AG08396 (cell line): Measurements from ENCODE around the gene SRP68.
"Not testable (repeated sequence)": the region's sequence is repeated elsewhere in the genome, so short reads cannot be mapped to it uniquely, and the experiment has no call there.

ENCODE experiments used
- DNase-seq: peaks from one replicate; pipeline ENCODE4 v3.0.0; 2012; ENCODE audit warnings: low spot score, mixed read lengths

Gene SRP68

DNA sequence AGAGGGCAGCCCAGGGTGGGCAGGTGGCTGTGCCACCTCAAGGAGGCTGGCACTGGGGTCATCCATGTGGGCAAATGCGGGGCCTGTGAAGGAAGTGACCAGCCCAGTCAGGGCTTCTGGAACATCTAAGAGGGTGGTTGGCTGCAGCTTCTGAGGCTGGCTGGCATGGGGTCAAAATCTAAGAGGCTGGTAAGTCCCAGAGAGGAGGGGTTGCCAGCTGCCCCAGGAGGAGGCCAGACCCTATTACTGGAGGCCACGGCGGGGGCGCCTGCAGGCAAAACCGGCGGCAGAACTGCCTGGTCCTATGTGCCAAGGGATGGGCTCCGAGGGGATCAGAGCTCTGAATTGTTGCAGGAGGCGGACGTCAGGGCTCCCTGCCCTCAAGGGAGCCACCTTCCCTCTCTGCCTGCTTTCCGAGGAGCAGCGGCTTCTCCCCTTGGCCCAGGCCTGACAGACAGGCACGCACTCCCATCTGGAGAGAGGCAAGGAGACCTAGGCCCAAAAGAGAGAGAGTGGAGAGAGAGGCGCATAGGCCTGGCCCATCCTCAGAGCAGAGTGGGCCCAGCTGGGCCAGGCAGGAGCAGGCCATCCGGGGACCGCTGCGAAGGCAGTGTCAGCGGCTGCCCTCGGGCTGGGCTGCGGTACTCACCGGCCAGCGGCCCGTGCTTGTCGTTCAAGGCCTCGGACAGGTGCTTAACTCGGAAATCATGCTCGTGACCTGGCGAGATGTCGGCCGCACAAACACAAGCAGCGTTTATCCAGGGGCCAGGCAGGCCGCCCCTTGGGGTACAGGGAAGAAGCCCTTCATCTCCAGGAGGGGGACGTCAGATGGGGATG, 17.6 kb upstream of the SRP68 start:
- DNase-seq = peak; percentile 2

DNA sequence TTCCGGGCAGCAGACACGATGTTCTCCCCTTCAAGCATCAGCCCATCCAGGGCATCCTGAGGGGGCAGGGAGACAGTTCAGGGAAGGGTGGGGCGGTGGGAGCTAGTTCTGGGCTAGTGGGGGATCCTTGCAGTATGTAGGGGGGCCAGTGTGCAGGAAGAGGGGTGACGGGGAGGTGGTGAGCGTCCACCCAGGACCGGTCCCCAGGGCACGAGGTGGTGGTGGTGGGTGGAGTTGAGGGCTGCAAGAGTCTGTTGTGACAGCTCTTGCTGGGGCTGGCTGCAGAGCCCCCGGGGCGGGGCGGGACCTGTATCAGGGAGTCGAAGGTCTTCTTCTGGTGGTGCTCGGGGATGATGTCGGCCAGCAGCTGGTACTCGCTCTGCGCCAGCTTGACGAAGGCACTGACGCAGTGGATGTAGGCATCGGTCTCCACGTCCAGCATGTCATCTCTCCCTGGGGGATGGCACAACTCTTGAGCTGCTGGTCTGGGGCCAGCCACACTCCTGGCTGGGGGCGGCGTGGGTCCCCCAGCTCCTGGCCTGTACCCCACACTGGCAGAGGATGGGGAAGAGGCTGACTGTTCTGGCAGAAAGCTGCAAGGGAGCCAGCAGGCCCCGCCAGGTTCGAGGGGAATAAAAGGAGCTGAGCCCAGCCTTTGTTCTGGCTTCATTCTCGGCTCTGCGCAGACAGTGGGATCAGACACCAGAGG, 16.7 kb upstream of the SRP68 start:
- peak; percentile 3 for DNase-seq

DNA sequence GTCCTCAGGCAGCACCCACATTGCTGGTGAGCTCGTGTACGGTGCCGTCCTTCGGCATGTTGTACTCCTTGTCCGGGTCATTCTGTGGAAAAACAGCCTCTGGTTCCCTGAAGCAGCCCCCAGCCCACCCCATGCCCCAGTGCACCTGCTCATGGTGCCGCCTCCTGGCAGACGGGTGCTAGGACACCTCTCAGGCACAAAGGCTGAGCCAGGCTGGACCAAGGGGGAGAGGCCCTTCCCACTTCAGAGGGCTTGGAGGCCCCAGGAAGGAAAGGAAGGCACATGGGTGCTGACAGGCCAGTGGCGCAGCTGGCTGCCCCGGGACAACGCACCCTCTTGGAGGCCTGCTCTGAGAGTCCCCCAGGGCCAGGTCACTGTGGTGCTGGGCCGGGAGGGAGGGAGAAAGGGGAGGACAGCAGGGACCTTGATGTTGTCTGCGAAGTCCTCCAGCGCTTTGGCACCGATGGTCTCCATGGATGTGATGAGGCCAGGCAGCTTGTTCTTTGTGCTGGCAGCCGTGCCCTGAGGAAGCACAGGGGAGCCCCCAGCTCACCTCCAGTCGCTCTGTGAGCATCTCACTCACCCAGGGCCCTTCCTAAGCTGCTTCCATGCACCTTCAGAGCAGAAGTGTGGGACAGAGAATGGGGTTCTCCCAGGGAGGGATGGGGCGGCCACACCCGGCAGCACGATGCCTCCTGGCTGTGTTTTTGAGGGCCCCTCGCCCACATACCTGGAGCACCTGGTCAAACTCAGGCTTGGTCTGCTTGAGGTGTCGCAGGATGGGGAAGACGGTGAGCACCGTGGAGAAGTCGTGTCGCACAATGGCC, 15.9 kb upstream of the SRP68 start:
- DNase-seq = no peak

DNA sequence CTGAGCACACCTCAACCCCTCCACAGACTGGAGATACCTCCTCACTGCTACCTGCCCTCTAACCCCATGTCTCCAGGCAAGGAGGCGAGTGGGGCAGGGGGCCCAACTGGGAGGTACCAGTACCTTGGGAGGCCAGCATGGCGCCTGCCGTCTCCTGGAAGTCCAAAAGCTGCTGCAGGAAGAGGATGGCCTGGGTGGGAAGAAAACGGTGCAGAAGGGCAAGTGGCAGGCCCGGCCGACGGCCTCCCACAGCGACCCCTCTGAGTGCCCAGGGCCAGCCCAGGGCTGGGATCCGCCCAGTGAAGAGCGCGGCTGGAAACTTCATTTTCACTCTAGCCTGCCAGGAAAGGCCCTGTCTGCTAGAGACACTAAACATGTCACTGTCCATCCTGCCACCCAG, 15.2 kb upstream of the SRP68 start:
- DNase-seq = no peak

DNA sequence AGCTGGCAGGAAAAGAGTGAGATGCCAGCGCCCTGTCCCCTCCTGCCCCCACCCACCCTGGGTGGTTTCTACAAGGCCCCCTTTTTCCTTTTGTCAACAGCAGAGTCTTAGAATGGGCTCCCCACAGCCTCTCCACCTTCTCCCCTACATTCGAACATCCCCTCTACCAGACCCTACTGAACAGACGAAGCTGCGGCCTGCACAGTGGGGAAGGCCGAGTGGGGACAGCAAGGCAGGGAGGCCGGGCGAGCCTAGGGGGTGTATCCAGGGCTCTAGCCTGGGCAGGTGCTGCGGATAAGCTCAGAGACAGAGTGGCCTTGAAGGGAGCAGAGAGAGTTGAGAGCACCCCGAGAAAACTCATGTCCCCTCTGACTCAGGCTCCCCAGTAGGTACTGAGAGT, 14.1 kb upstream of the SRP68 start:
- peak; percentile 3 for DNase-seq

DNA sequence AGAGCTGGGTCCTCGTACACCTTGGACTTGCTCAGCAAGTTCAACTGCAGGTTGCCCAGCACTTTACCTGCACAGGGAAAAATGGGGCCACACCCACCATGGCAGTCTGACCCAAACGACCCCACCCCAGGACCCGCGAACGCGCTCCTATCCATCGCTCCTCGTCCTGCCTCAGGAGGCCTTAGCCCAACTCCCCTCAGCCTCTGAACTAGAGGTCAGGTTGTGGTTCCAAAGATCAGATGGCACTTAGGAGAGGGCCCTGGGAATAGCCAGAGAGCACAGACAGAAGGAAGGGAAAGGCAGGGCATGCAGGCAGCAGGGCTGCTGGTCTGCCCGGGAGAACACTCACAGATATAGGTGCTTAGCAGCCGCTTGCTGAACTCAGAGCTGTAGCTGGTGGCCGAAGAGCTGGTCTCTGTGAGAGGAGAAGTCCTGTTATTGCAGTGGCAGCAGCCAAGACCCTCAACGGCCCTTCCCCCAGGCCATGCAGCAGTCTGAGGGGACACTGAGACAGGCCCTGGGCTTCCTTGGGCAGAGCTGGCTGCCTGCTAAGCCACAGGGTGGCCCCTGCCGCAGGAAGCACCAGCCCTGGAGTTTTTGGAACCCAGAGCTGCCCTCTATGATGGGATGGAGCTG, 13.5 kb upstream of the SRP68 start:
- no peak for DNase-seq

DNA sequence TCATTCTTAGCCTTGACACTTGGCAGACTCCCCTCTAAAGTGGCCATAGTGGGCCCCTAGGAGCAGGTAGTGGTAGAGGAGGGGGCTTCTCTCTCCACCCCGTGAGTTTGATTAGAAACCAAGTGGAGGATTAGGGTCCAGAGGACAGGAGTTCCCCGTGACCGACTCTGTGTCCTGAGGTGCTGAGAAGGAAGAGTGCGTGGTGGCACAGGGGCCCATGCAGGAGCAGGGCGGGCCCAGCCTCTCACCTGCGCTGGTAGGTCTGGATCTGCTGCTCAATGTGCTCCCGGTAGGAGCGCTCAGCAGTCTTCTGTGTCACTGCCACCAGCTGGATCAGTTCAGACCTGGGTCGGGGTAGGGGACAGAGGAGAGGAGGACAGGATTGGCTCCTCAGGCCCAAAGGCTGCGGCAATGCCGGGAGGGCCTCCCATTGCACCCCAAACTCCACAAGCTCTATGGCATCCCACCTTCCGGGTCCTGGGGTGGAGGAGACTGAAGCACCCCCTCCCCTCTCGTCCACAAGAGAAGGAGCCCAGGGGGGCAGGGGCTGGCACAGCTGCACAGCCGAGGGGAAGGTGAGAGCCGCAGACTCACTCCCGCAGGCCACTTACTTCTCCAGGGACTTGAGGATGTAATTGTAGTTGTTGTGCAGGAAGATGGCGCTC, 12.9 kb upstream of the SRP68 start:
- DNase-seq = no peak

DNA sequence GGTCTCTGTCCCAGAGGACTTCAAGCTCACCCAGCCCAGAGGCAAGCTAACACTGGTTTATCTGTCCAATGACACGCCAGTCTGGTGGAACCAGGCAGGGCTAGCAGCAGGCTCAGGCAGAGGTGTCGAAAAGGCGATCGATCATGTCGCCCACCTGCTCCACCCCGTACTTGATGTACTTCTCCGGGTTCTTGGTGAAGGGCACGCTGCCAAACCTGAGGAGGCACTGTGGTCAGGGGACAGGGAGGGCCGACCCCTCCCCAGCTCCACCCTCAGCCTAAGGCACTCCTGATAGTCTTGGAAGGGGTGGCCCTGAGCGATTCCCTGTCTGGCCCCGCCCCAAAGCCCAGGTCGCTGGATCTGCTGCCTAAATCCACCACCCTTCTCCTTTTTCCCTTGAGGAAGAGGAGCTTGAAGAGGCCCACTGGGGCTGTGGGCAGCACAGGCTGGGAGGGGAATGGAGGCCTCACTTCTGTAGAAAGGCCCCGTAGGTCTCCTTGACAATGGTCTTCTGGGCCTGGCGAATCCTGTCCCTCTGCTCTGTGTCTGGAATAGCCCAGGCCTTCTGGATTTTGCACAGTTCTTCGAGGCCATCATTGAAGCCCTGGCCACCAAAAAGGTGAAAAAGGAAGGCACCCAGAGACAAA, 11.3 kb upstream of the SRP68 start:
- DNase-seq = no peak

DNA sequence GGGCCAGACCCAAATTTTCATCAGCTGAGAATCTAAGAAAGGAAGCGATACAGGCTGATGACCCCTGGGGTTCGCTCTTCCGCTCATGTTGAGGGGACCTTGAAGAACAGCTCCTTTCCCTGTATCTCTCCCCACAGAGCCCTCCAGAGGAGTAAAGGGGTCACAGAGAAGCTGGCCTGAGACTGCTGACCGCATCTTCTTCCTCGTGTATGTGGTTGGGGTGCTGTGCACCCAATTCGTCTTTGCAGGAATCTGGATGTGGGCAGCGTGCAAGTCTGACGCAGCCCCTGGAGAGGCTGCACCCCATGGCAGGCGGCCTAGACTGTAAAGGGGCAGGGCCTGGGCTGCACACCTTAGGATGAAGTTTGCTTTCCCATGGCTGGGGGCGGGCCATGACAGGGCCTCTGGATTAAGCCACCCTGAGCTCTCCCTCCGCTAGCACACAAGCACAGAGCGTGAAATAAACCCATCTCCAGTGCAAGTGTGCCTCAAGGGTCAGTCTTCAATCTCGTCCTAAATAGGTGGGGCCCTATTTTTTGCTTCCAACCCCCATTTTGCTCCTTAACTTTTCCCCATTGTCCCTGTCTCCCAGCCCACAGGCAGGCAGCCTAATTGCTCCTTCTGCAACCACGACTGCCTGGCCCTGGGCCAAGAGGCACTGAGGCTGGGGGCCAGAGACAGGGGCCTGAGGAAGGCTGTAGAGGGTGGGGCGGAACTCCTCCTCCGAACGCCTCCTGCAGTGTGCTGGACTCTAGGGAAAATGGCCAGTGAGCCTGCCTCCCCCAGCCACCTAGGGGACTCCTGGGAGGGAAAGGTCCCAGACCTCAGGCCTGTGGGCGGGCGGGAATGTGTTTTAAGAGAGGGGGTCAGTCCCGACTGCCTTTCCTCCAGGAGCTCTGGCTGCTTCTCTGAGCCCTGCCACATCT, 10.3 kb upstream of the SRP68 start:
- no peak for DNase-seq

DNA sequence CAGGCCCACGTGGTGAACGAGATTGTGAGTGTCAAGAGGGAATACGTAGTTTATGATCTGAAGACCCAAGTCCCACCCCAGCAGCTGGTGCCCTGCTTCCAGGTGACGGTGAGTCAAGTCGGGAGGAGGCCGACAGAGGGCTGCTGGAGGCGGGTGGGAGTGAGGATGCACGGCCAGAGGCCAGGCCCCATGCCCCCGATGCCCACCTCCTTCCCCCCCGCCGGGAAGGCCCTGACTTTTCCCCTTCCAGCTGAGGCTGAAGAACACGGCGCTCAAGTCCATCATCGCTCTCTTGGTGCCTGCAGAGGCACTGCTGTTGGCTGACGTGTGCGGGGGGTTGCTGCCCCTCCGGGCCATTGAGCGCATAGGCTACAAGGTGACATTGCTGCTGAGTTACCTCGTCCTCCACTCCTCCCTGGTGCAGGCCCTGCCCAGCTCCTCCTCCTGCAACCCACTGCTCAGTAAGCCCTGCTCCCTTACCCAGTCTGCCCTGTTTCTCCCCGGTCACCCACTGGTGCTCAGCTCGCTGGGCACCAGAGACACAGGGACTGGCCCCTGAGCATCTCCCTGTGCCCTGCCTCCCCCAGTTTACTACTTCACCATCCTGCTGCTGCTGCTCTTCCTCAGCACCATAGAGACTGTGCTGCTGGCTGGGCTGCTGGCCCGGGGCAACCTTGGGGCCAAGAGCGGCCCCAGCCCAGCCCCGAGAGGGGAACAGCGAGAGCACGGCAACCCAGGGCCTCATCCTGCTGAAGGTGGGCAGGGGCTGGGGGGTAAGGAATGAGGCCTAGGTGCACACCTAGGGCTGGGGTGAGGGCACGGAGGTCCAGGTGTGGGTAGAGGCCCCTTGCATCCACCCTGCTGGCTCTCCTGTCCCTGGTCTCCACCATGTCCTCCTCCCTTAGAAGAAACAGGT, 9.2 kb upstream of the SRP68 start:
- no peak for DNase-seq

DNA sequence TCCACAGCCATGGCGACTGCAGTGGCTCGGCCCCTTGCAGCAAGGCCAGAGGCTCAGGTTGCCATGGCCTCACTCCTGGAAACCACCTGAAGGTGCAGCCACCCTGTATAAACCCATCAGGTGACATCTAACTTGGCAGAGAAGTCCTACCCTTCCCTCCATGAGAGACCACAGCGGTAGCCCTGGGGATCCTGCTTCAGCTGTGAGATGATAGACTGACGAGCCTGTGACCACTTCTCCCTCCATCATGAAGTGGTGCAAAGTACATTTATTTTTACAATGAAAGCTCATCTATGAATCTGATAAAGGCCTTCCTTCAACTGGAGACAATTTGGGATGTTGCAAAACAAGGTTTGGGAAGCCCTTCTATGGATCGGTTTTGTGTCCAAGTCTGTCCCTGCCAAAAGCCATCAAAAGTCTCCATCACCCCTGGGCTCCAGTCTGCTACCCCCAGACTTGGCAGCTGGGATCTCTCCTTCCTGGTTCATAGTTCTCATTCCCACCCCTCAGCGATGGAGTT, 8.5 kb upstream of the SRP68 start:
- DNase-seq = no peak

DNA sequence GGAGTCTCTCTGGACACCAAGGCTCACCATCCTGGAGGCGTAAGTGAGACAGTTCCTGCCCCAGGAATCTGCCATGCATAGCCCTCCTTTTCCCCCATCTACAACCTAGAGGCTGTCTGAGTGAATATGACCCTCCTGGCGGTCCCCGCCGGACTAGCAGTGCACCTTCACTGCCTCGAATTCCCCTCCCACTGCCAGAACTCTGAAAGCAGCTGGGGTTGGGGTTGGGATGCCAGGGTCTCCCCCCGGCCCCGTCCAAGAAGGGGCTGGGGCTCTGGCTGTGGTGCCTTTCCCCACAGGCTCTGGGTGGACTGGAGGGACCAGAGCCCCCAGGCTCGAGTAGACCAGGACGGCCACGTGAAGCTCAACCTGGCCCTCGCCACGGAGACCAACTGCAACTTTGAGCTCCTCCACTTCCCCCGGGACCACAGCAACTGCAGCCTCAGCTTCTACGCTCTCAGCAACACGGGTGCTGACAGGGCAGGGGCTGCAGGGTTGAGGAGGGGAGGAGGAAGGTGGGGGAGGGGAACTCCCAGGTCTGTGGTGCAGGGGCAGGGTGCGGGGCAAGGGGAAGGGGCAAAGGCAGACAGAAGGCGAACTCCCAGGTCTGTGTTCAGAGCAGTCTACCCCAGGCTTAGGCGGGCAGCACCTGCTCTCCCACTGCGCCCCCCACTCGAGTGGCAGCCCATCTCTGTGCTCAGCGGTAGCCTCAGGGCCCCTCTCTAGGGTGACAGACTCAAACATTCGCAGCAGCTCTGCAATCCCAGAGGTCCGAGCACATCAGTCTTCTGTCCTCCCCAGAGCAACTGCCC, 7.8 kb upstream of the SRP68 start:
- no peak for DNase-seq

DNA sequence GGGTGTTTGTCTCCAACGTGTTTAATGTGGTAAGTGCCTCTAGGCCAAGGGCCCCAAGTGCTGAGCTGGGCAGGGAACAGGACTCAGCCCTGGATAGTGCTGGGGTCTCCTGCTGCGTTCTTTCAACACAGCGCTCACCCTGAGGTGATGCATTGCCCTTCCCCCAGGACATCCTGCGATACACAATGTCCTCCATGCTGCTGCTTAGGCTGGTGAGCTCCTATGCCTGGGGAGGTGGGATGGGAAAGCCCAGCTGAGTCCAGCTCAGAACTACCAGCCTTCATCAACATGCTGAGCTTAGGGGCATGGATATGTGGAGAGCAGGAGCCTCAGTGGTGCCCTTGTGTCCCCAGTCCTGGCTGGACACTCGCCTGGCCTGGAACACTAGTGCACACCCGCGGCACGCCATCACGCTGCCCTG, 7.2 kb upstream of the SRP68 start:
- DNase-seq = no peak

DNA sequence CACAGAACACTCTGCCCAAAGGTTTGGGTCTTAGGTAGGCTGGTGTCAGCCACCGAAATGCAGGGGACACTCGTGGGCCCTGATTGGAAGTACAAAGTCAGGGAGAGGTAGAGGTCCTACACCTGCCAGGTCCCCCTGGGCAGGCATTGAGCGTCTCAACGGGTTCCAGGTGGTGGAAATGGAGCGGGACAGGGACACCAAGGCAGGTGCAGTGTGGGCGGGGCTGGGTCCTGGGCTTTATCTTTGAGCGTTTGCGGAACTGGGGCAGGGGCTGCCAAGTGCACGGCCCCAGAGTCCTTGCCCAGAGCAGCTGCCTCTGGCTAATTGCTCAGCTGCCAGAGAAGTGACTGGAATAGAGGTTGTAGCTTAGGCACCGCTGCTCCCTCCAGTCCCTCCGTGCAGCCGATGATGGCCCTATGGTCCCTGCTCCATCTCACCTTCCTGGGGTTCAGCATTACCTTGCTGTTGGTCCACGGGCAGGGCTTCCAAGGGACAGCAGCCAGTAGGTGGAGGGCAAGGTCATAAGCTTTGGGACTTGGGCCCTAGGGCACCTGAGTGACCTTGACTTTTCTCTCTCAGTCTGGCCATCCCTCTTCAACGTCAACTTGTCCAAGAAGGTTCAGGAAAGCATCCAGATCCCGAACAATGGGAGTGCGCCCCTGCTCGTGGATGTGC, 6.7 kb upstream of the SRP68 start, which contains the start of gene ZACN:
Gene ZACN, plus strand, starts transcription at position 323 of the 675 bp plus-strand sequence. Its CDS starts 83 bp downstream, at position 406.
- no peak for DNase-seq

DNA sequence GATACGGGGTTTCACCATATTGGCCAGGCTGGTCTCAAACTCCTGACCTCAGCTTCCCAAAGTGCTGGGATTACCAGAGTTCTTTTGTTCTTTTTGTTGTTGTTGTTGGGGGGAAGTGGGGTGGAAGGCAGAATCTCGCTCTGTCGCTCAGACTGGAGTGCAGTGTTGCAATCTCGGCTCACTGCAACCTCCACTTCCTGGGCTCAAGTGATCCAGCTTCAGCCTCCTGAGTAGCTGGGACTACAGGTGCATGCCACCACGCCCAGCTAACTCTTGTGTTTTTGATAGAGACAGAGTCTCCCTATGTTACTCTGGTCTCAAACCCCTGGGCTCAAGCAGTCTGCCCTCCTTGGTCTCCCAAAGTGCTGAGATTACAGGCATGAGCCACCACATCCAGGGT, 6.1 kb upstream of the SRP68 start:
- DNase-seq = not testable (repeated sequence)

DNA sequence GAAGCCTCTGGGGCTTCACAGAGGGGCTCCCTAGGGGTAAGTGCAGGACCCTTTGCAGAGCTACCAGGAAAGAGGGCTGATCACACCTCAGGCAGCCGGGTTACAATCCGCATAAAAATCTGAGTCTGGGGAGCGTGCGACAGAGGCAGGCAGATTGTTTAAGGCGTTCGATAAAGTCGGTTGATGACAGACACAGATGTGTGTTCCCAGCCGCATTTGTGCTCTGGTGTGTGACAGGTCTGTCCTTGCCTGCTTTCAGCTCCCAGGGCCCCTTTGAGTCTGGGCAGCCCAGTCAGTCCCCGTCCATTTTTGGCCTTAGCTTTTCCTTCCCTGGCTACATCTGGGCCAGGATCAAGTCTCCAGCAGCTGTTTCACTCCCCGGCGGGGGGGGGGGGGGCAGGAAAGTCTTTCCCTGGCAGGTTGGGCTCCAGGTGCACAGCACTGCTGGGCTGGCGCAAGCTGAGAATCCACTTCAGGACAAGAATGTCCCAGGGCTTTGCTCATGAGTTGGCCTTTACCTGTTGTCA, 5.3 kb upstream of the SRP68 start:
- no peak for DNase-seq
